ENCODE data around the gene ATP10D. TPM values are rescaled to one million over a fixed set of nuclear protein-coding genes. Genes with fewer than 3 reads are reported as not detected.
A peak's percentile ranks its signal among the peaks of the same experiment; 100 is the strongest.
"Not testable (repeated sequence)": the region's sequence is repeated elsewhere in the genome, so short reads cannot be mapped to it uniquely, and the experiment has no call there.

The ATP10D gene
- total and polyA plus RNA-seq, 5 donors from 2014 or later, result 1.6 to 3.7 (median 2.9) TPM

- no peaks in the 10 kb centered on the region for H3K4me1 ChIP-seq (ENCODE audit: control insufficient read depth, insufficient read depth, low read length, poor library complexity, severe bottlenecking)
- Mint-ChIP-seq H3K4me1 (peaks cover 0 to 3% (median 2%) of the 10 kb centered on the region in 4 donors), H3K27ac (peak overlapping the region in 1 of 3 donors; percentile 90), H3K36me3 (no peaks in the 10 kb centered on the region), H3K4me3 (no peak overlapping the region), H3K27me3 (no peaks in the 10 kb centered on the region), H3K9me3 (peaks cover 0 to 2% (median 0%) of the 10 kb centered on the region in 7 donors)
- H3K9me3 ChIP-seq (ENCODE audit: control insufficient read depth in 2 of 2, low read length in 2 of 2), result no peaks in the 10 kb centered on the region
- H3K27me3 ChIP-seq (ENCODE audit: control insufficient read depth, insufficient read depth, low read length), result no peaks in the 10 kb centered on the region
- no peak for DNase-seq
- no peak overlapping the region for H3K27ac ChIP-seq (ENCODE audit: insufficient read depth, low read length, poor library complexity, severe bottlenecking)
- ATAC-seq (ENCODE audit: low read depth in 2 of 2), result no peak
- H3K4me3 ChIP-seq (ENCODE audit: low read depth, low read length), result no peak overlapping the region
- no peaks in the 10 kb centered on the region for H3K36me3 ChIP-seq (ENCODE audit: control insufficient read depth, insufficient read depth, low read length)
Observed at GRCh38 chr4:47505666-47506065, 20.6 kb downstream of the ATP10D start.

GRCh38 chr4:47510506-47511143 is 25.6 kb downstream of the ATP10D start:
- no peak overlapping the region for H3K27ac Mint-ChIP-seq

GRCh38 chr4:47513461-47513860 is 28.4 kb downstream of the ATP10D start:
- Mint-ChIP-seq H3K27ac (no peak overlapping the region), H3K9me3 (peaks cover 0 to 1% (median 0%) of the 10 kb centered on the region in 7 donors), H3K4me3 (no peak overlapping the region), H3K27me3 (no peaks in the 10 kb centered on the region), H3K36me3 (no peaks in the 10 kb centered on the region), H3K4me1 (peaks cover 0 to 4% (median 3%) of the 10 kb centered on the region in 4 donors)
- no peak overlapping the region for H3K4me3 ChIP-seq (ENCODE audit: low read depth, low read length)
- no peaks in the 10 kb centered on the region for H3K4me1 ChIP-seq (ENCODE audit: control insufficient read depth, insufficient read depth, low read length, poor library complexity, severe bottlenecking)
- H3K36me3 ChIP-seq (ENCODE audit: control insufficient read depth, insufficient read depth, low read length), result no peaks in the 10 kb centered on the region
- no peak overlapping the region for H3K27ac ChIP-seq (ENCODE audit: insufficient read depth, low read length, poor library complexity, severe bottlenecking)
- DNase-seq (no peak), ATAC-seq (ENCODE audit: low read depth in 2 of 2) (no peak)
- no peaks in the 10 kb centered on the region for H3K27me3 ChIP-seq (ENCODE audit: control insufficient read depth, insufficient read depth, low read length)
- no peaks in the 10 kb centered on the region for H3K9me3 ChIP-seq (ENCODE audit: control insufficient read depth in 2 of 2, low read length in 2 of 2)

More at GRCh38 chr4:47510506-47511143, 25.6 kb downstream of the ATP10D start:
- H3K36me3 ChIP-seq (ENCODE audit: control insufficient read depth, insufficient read depth, low read length), result no peaks in the 10 kb centered on the region
- H3K4me1 ChIP-seq (ENCODE audit: control insufficient read depth, insufficient read depth, low read length, poor library complexity, severe bottlenecking), result no peaks in the 10 kb centered on the region
- H3K27me3 Mint-ChIP-seq, result no peaks in the 10 kb centered on the region
- H3K4me1 Mint-ChIP-seq, result peaks cover 0 to 4% (median 3%) of the 10 kb centered on the region in 4 donors
- H3K27ac ChIP-seq (ENCODE audit: insufficient read depth, low read length, poor library complexity, severe bottlenecking), result no peak overlapping the region
- peaks cover 0 to 3% (median 0%) of the 10 kb centered on the region in 7 donors for H3K9me3 Mint-ChIP-seq
- no peaks in the 10 kb centered on the region for H3K9me3 ChIP-seq (ENCODE audit: control insufficient read depth in 2 of 2, low read length in 2 of 2)
- H3K36me3 Mint-ChIP-seq, result no peaks in the 10 kb centered on the region
- no peak overlapping the region for H3K4me3 ChIP-seq (ENCODE audit: low read depth, low read length)
- DNase-seq, result no peak
- H3K27me3 ChIP-seq (ENCODE audit: control insufficient read depth, insufficient read depth, low read length), result no peaks in the 10 kb centered on the region
- ATAC-seq (ENCODE audit: low read depth in 2 of 2), result no peak
- no peak overlapping the region for H3K4me3 Mint-ChIP-seq

GRCh38 chr4:47519239-47519883 is 34.3 kb downstream of the ATP10D start:
- Histone ChIP-seq H3K27ac (ENCODE audit: insufficient read depth, low read length, poor library complexity, severe bottlenecking) (no peak overlapping the region), H3K9me3 (ENCODE audit: control insufficient read depth in 2 of 2, low read length in 2 of 2) (no peaks in the 10 kb centered on the region), H3K36me3 (ENCODE audit: control insufficient read depth, insufficient read depth, low read length) (no peaks in the 10 kb centered on the region), H3K27me3 (ENCODE audit: control insufficient read depth, insufficient read depth, low read length) (no peaks in the 10 kb centered on the region), H3K4me3 (ENCODE audit: low read depth, low read length) (no peak overlapping the region), H3K4me1 (ENCODE audit: control insufficient read depth, insufficient read depth, low read length, poor library complexity, severe bottlenecking) (no peaks in the 10 kb centered on the region)
- H3K9me3 Mint-ChIP-seq, result peaks cover 0 to 2% (median 0%) of the 10 kb centered on the region in 7 donors
- ATAC-seq (ENCODE audit: low read depth in 2 of 2), result no peak
- no peak overlapping the region for H3K27ac Mint-ChIP-seq
- no peak for DNase-seq
- no peaks in the 10 kb centered on the region for H3K27me3 Mint-ChIP-seq
- no peak overlapping the region for H3K4me3 Mint-ChIP-seq
- no peaks in the 10 kb centered on the region for H3K36me3 Mint-ChIP-seq
- H3K4me1 Mint-ChIP-seq, result peaks cover 0 to 10% (median 7%) of the 10 kb centered on the region in 4 donors

GRCh38 chr4:47525154-47525819 is 40.2 kb downstream of the ATP10D start:
- Mint-ChIP-seq H3K4me3 (no peak overlapping the region), H3K4me1 (peaks cover 0 to 7% (median 5%) of the 10 kb centered on the region in 4 donors), H3K9me3 (peaks cover 0 to 12% (median 2%) of the 10 kb centered on the region in 7 donors), H3K36me3 (peaks cover 5% of the 10 kb centered on the region), H3K27ac (no peak overlapping the region), H3K27me3 (no peaks in the 10 kb centered on the region)
- Histone ChIP-seq H3K27ac (ENCODE audit: insufficient read depth, low read length, poor library complexity, severe bottlenecking) (no peak overlapping the region), H3K4me3 (ENCODE audit: low read depth, low read length) (no peak overlapping the region), H3K9me3 (ENCODE audit: control insufficient read depth in 2 of 2, low read length in 2 of 2) (no peaks in the 10 kb centered on the region), H3K4me1 (ENCODE audit: control insufficient read depth, insufficient read depth, low read length, poor library complexity, severe bottlenecking) (no peaks in the 10 kb centered on the region), H3K27me3 (ENCODE audit: control insufficient read depth, insufficient read depth, low read length) (no peaks in the 10 kb centered on the region), H3K36me3 (ENCODE audit: control insufficient read depth, insufficient read depth, low read length) (no peaks in the 10 kb centered on the region)
- no peak for DNase-seq
- no peak for ATAC-seq (ENCODE audit: low read depth in 2 of 2)

GRCh38 chr4:47526281-47526680 is 41.2 kb downstream of the ATP10D start:
- Histone ChIP-seq H3K27me3 (ENCODE audit: control insufficient read depth, insufficient read depth, low read length) (no peaks in the 10 kb centered on the region), H3K9me3 (ENCODE audit: control insufficient read depth in 2 of 2, low read length in 2 of 2) (no peaks in the 10 kb centered on the region), H3K36me3 (ENCODE audit: control insufficient read depth, insufficient read depth, low read length) (no peaks in the 10 kb centered on the region), H3K27ac (ENCODE audit: insufficient read depth, low read length, poor library complexity, severe bottlenecking) (no peak overlapping the region), H3K4me1 (ENCODE audit: control insufficient read depth, insufficient read depth, low read length, poor library complexity, severe bottlenecking) (peaks cover 6% of the 10 kb centered on the region), H3K4me3 (ENCODE audit: low read depth, low read length) (no peak overlapping the region)
- DNase-seq (no peak), ATAC-seq (ENCODE audit: low read depth in 2 of 2) (no peak)
- Mint-ChIP-seq H3K4me3 (no peak overlapping the region), H3K27me3 (no peaks in the 10 kb centered on the region), H3K9me3 (peaks cover 0 to 12% (median 0%) of the 10 kb centered on the region in 7 donors), H3K36me3 (peaks cover 8% of the 10 kb centered on the region), H3K4me1 (peaks cover 5 to 15% (median 9%) of the 10 kb centered on the region in 4 donors), H3K27ac (no peak overlapping the region)

- H3K27ac Mint-ChIP-seq; H3K36me3 Mint-ChIP-seq; H3K9me3 ChIP-seq (ENCODE audit: control insufficient read depth in 2 of 2, low read length in 2 of 2); DNase-seq; H3K4me3 ChIP-seq (ENCODE audit: low read depth, low read length); H3K27me3 ChIP-seq (ENCODE audit: control insufficient read depth, insufficient read depth, low read length); H3K27me3 Mint-ChIP-seq; ATAC-seq (ENCODE audit: low read depth in 2 of 2); H3K27ac ChIP-seq (ENCODE audit: insufficient read depth, low read length, poor library complexity, severe bottlenecking); H3K4me3 Mint-ChIP-seq; H3K36me3 ChIP-seq (ENCODE audit: control insufficient read depth, insufficient read depth, low read length): not testable (repeated sequence)
- H3K9me3 Mint-ChIP-seq, result peaks cover 0 to 12% (median 0%) of the 10 kb centered on the region in 7 donors
- peaks cover 28% of the 10 kb centered on the region for H3K4me1 ChIP-seq (ENCODE audit: control insufficient read depth, insufficient read depth, low read length, poor library complexity, severe bottlenecking)
- peaks cover 21 to 35% (median 27%) of the 10 kb centered on the region in 4 donors for H3K4me1 Mint-ChIP-seq
Observed at GRCh38 chr4:47528646-47529045, 43.6 kb downstream of the ATP10D start.
